H9 (cell line): ENCODE results near the gene TOR4A. TPM values are rescaled to one million over a fixed set of nuclear protein-coding genes. Genes with fewer than 3 reads are reported as not detected.

Experiments used
- DNase-seq: peaks from one replicate; pipeline ENCODE4 v3.0.0-alpha.2; 2017
- H2AFZ ChIP-seq: one replicate; pipeline ENCODE4 v1.6.1; 2013; ENCODE audit warnings: mild to moderate bottlenecking, low read length, control low read depth, moderate library complexity
- H2AK5ac ChIP-seq: 2 replicates; pipeline ENCODE4 v1.6.1; 2013; ENCODE audit warnings: low read length, control low read depth, mixed read lengths; ENCODE audit not compliant: insufficient read length
- H2BK120ac ChIP-seq: one replicate; pipeline ENCODE4 v1.6.1; 2013; ENCODE audit warnings: low read depth, mild to moderate bottlenecking, low read length, control low read depth, inconsistent platforms; ENCODE audit not compliant: poor library complexity, severe bottlenecking
- H2BK12ac ChIP-seq: 2 replicates; pipeline ENCODE4 v1.6.1; 2013; ENCODE audit warnings: low read length, control low read depth, mixed read lengths, low read depth; ENCODE audit not compliant: insufficient read length
- H2BK15ac ChIP-seq: 2 replicates; pipeline ENCODE4 v1.6.1; 2013; ENCODE audit warnings: low read depth, low read length, control low read depth
- H2BK20ac ChIP-seq: one replicate; pipeline ENCODE4 v1.6.1; 2013; ENCODE audit warnings: low read depth, mild to moderate bottlenecking, low read length, control low read depth, inconsistent platforms; ENCODE audit not compliant: poor library complexity, severe bottlenecking
- H2BK5ac ChIP-seq: 2 replicates; pipeline ENCODE4 v1.6.1; 2013; ENCODE audit warnings: low read length, control low read depth, mixed read lengths; ENCODE audit not compliant: insufficient read length
- H3K14ac ChIP-seq: 2 replicates; pipeline ENCODE4 v1.6.1; 2013; ENCODE audit warnings: low read length, control low read depth; ENCODE audit not compliant: insufficient read depth
- H3K18ac ChIP-seq: 2 replicates; pipeline ENCODE4 v1.6.1; 2013; ENCODE audit warnings: low read depth, mild to moderate bottlenecking, mixed read lengths, low read length, control low read depth; ENCODE audit not compliant: insufficient read length
- H3K23ac ChIP-seq: 2 replicates; pipeline ENCODE4 v1.6.1; 2013; ENCODE audit warnings: low read length, control low read depth, mixed read lengths, low read depth; ENCODE audit not compliant: insufficient read length
- H3K23me2 ChIP-seq: 2 replicates; pipeline ENCODE4 v1.6.1; 2013; ENCODE audit warnings: low read depth, mild to moderate bottlenecking, mixed read lengths, low read length, control low read depth; ENCODE audit not compliant: insufficient read length, poor library complexity, severe bottlenecking
- H3K27ac ChIP-seq: 2 replicates; pipeline ENCODE4 v1.5.1; 2013; ENCODE audit warnings: low read length, control low read depth, mixed read lengths, low read depth; ENCODE audit not compliant: insufficient read length
- H3K27me3 ChIP-seq: 2 replicates; pipeline ENCODE4 v1.6.1; 2013; ENCODE audit warnings: low read length, control low read depth, inconsistent platforms; ENCODE audit not compliant: insufficient read depth
- H3K4ac ChIP-seq: 2 replicates; pipeline ENCODE4 v1.6.1; 2013; ENCODE audit warnings: low read depth, mild to moderate bottlenecking, control low read depth, inconsistent platforms, low read length, moderate library complexity
- H3K4me1 ChIP-seq: 2 replicates; pipeline ENCODE4 v1.6.1; 2013; ENCODE audit warnings: low read length, control low read depth, inconsistent platforms; ENCODE audit not compliant: insufficient read depth
- H3K4me2 ChIP-seq: 2 replicates; pipeline ENCODE4 v1.6.1; 2013; ENCODE audit warnings: low read length, control low read depth, mixed read lengths; ENCODE audit not compliant: insufficient read length, insufficient read depth
- H3K56ac ChIP-seq: 2 replicates; pipeline ENCODE4 v1.6.1; 2013; ENCODE audit warnings: low read depth, mild to moderate bottlenecking, mixed read lengths, low read length, control low read depth; ENCODE audit not compliant: insufficient read length
- H3K79me1 ChIP-seq: 2 replicates; pipeline ENCODE4 v1.6.1; 2013; ENCODE audit warnings: low read depth, mild to moderate bottlenecking, moderate library complexity, low read length, control low read depth, inconsistent platforms; ENCODE audit not compliant: insufficient read depth, poor library complexity, severe bottlenecking
- H3K79me2 ChIP-seq: 2 replicates; pipeline ENCODE4 v1.6.1; 2013; ENCODE audit warnings: low read length, control low read depth, inconsistent platforms; ENCODE audit not compliant: insufficient read depth
- H3K9ac ChIP-seq: 2 replicates; pipeline ENCODE4 v1.6.1; 2013; ENCODE audit warnings: low read length, control low read depth, mixed read lengths; ENCODE audit not compliant: insufficient read length; ENCODE audit errors: extremely low read depth
- H3K9me3 ChIP-seq: one replicate; pipeline ENCODE4 v1.6.1; 2013; ENCODE audit warnings: low read depth, low read length, inconsistent platforms; ENCODE audit not compliant: control insufficient read depth
- H3T11ph ChIP-seq: one replicate; pipeline ENCODE4 v1.6.1; 2013; ENCODE audit warnings: mild to moderate bottlenecking, low read length, control low read depth, inconsistent platforms
- H4K20me1 ChIP-seq: one replicate; pipeline ENCODE4 v1.6.1; 2013; ENCODE audit not compliant: control insufficient read depth, insufficient read length, insufficient read depth
- H4K5ac ChIP-seq: 2 replicates; pipeline ENCODE4 v1.6.1; 2013; ENCODE audit warnings: low read depth, mild to moderate bottlenecking, mixed read lengths, low read length, control low read depth; ENCODE audit not compliant: insufficient read length
- H4K8ac ChIP-seq: replicated peaks from 2 replicates; pipeline ENCODE4 v1.6.1; 2013; ENCODE audit warnings: low read length, control low read depth, mixed read lengths, low read depth; ENCODE audit not compliant: insufficient read length
- H4K91ac ChIP-seq: 2 replicates; pipeline ENCODE4 v1.6.1; 2013; ENCODE audit warnings: low read depth, mild to moderate bottlenecking, moderate library complexity, mixed read lengths, low read length, control low read depth; ENCODE audit not compliant: insufficient read length
- H3K27ac Mint-ChIP-seq, 3 experiments: 2 replicates in 2 of 3; 3 replicates in 1 of 3; pipeline ENCODE4 v1.8.0; 2020 to 2021; ENCODE audit warnings: mixed read lengths in 3 of 3, mild to moderate bottlenecking in 1 of 3, moderate library complexity in 1 of 3
- H3K27me3 Mint-ChIP-seq: 2 replicates; pipeline ENCODE4 v1.8.0; 2021; ENCODE audit warnings: low read depth, mild to moderate bottlenecking, moderate library complexity, mixed read lengths
- H3K36me3 Mint-ChIP-seq, 3 experiments: 2 replicates in 2 of 3; 3 replicates in 1 of 3; pipeline ENCODE4 v1.8.0; 2020 to 2021; ENCODE audit warnings: low read depth in 3 of 3, mixed read lengths in 3 of 3; ENCODE audit not compliant: insufficient read depth in 1 of 3
- H3K4me1 Mint-ChIP-seq, 2 experiments: 2 replicates each; pipeline ENCODE4 v1.8.0; 2020; ENCODE audit warnings: mixed read lengths in 2 of 2
- H3K4me3 Mint-ChIP-seq, 2 experiments: 2 replicates in 1 of 2; 3 replicates in 1 of 2; pipeline ENCODE4 v1.8.0; 2020 to 2021; ENCODE audit warnings: mild to moderate bottlenecking in 2 of 2, mixed read lengths in 2 of 2, moderate library complexity in 1 of 2
- H3K9me3 Mint-ChIP-seq, 2 experiments: 2 replicates in 1 of 2; 3 replicates in 1 of 2; pipeline ENCODE4 v1.8.0; 2020; ENCODE audit warnings: mild to moderate bottlenecking in 2 of 2, mixed read lengths in 2 of 2, moderate library complexity in 1 of 2
- WGBS: extraction: QIAGEN DNeasy Blood & Tissue Kit; methylation state at CpG from one replicate; pipeline ENCODE4 v1.1.7; 2013; ENCODE audit warnings: missing lambda C conversion rate, low lambda C conversion rate, mixed read lengths; ENCODE audit not compliant: insufficient read length; ENCODE audit errors: extremely low coverage; 5-methylcytosine and 5-hydroxymethylcytosine counted together
- total RNA-seq: library from RNA; stranded (reverse); gene quantifications from 2 replicates; pipeline ENCODE4 v1.2.1, GENCODE V29; 2021
- TF ChIP-seq, protein P1 (sequence below): fragments of 200-600 bp; sonication (generic); conservative IDR thresholded peaks from 3 replicates; pipeline ENCODE4 v1.8.0; 2021; ENCODE audit warnings: antibody characterized with exemption, mild to moderate bottlenecking

TOR4A gene
- total RNA-seq, 1 experiment from 2014 or later: 6.2 TPM

DNA sequence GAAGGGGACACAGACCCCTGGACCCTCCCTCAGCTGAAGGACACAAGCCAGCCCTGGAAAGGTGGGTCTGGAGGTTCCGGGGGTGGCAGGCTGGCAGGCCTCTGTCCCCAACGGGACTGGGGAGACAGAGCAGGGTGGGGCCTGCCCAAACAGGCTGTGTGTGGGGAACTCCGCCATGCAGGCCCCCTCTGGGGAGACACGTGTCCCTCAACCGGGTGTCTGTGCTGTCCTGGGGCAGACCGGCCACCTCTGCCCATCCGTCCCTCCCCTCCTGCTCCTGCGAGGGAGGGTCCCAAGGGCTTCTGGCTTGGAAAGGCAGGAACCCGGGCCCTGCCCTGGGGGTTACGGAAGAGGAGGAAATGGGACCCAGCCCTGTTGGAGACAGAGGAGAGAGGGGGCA lies 45.4 kb upstream of the TOR4A start:
- peaks cover 7% of the 10 kb centered on the region for H3K27me3 Mint-ChIP-seq
- Histone ChIP-seq H2AFZ (no peak overlapping the region), H3K27ac (no peak overlapping the region), H2BK12ac (no peak overlapping the region), H2BK120ac (no peak overlapping the region), H3K27me3 (no peaks in the 10 kb centered on the region), H3K14ac (no peak overlapping the region), H4K8ac (no peak overlapping the region), H2BK20ac (no peak overlapping the region), H3K23ac (no peak overlapping the region), H3T11ph (no peak overlapping the region), H4K20me1 (no peaks in the 10 kb centered on the region), H3K79me2 (no peaks in the 10 kb centered on the region), H3K9me3 (no peaks in the 10 kb centered on the region), H3K9ac (no peak overlapping the region), H4K5ac (no peak overlapping the region), H2AK5ac (no peak overlapping the region), H4K91ac (no peak overlapping the region), H3K4ac (no peak overlapping the region), H3K23me2 (no peaks in the 10 kb centered on the region), H3K79me1 (no peaks in the 10 kb centered on the region), H2BK15ac (no peak overlapping the region), H3K4me1 (peaks cover 2% of the 10 kb centered on the region; the same call in 1 of the 2 replicates), H3K56ac (no peak overlapping the region), H3K4me2 (no peak overlapping the region), H2BK5ac (no peak overlapping the region), H3K18ac (no peak overlapping the region)
- no peak for DNase-seq
- WGBS: no CpG with 5 or more reads among the region's 10 CpGs
- no peak overlapping the region for H3K4me3 Mint-ChIP-seq
- TF ChIP-seq, protein P1, sequence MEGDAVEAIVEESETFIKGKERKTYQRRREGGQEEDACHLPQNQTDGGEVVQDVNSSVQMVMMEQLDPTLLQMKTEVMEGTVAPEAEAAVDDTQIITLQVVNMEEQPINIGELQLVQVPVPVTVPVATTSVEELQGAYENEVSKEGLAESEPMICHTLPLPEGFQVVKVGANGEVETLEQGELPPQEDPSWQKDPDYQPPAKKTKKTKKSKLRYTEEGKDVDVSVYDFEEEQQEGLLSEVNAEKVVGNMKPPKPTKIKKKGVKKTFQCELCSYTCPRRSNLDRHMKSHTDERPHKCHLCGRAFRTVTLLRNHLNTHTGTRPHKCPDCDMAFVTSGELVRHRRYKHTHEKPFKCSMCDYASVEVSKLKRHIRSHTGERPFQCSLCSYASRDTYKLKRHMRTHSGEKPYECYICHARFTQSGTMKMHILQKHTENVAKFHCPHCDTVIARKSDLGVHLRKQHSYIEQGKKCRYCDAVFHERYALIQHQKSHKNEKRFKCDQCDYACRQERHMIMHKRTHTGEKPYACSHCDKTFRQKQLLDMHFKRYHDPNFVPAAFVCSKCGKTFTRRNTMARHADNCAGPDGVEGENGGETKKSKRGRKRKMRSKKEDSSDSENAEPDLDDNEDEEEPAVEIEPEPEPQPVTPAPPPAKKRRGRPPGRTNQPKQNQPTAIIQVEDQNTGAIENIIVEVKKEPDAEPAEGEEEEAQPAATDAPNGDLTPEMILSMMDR: no peak
- H3K9me3 Mint-ChIP-seq: no peaks in the 10 kb centered on the region
- H3K4me1 Mint-ChIP-seq: peaks cover 7 to 11% of the 10 kb centered on the region in 2 experiments
- no peaks in the 10 kb centered on the region for H3K36me3 Mint-ChIP-seq
- no peak overlapping the region for H3K27ac Mint-ChIP-seq
